Measurements from ENCODE around the gene SH2B3.
"Not testable (repeated sequence)": the region's sequence is repeated elsewhere in the genome, so short reads cannot be mapped to it uniquely, and the experiment has no call there.

SH2B3 gene

DNA sequence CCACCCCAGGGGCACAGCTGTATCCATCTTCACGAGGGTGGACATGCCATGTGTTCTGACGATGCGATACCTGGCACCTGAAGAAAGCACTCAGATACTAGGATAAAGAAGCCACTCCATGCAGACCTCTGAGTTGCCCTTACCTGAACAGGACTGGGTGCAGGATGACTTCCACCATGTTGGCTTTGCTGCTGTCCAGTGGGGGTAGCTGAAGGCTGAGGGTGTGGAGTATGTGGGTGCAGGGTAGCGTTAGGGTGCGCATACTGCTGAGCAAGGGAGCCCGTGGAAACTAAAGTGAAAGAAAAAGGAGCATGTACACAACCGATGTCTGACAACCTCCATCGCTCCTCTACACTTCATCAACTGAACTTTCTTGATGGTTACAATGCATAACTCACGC is 51.3 kb downstream of the SH2B3 start:
- DNase-seq (ENCODE audit: low read depth in 2 of 3, low spot score in 1 of 3): no peak

DNA sequence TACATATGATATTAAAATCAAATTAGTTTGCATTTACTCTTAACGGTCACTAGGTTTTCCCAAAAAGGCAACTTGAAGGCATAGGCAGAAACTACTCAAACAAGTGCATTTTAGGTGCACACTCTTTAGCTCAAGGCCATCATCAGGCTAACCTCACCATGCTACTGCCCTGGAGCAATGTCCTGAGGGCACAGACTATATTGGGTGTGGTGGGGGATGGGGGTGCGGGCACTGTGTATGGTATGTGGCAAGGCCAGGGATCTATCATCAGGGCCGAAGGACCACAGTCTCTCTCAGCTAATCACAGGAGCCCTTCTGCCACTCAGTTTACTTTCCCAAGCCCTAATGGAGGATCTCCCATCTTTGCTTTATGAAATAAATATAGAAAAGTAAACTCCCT is 51.9 kb downstream of the SH2B3 start:
- no peak for DNase-seq (ENCODE audit: low read depth in 2 of 3, low spot score in 1 of 3)

DNA sequence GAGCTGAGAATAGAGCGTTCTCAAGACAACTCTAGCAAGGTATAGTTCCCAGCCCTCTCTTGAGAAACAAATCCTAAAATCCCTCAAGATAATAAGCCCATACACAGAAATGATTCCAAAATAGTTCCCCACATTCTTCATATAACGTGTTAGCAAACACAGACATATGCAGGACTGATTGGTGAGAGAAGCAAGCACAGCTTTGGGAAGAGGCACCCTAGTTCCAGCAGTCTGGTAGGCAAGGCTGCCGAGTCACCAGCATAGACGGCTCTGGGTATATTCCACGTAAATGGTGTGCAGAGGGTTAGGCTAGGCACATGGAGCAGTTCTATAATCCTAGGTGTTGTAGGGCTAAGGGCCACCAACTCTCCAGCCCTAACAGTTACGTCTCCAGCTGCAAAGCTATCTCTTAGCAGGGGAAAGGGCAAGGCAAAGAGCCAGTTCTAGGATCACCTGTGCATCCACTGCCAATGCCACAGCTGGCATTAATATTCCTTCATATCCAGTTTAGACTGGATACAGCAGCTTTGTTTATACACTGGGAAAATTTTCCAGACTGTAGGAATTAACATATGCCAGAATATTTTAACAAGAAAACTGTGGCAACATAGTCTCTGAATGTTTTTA is 52.9 kb downstream of the SH2B3 start:
- no peak for DNase-seq (ENCODE audit: low read depth in 2 of 3, low spot score in 1 of 3)

DNA sequence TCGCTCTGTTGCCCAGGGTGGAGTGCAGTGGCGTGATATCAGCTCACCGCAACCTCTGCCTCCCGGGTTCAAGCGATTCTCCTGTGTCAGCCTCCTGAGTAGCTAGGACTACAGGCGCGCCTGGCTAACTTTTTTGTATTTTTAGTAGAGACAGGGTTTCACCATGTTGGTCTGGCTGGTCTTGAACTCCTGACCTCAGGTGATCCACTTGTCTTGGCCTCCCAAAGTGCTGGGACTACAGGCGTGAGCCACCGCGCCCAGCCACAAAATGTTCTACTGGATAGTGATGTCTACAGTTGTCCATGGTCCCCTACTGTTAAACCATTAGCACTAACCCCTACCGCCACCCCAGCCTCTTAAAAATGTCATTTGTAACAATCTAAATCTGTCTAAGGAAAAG is 54.4 kb downstream of the SH2B3 start:
- DNase-seq (ENCODE audit: low read depth in 2 of 3, low spot score in 1 of 3): not testable (repeated sequence)

DNA sequence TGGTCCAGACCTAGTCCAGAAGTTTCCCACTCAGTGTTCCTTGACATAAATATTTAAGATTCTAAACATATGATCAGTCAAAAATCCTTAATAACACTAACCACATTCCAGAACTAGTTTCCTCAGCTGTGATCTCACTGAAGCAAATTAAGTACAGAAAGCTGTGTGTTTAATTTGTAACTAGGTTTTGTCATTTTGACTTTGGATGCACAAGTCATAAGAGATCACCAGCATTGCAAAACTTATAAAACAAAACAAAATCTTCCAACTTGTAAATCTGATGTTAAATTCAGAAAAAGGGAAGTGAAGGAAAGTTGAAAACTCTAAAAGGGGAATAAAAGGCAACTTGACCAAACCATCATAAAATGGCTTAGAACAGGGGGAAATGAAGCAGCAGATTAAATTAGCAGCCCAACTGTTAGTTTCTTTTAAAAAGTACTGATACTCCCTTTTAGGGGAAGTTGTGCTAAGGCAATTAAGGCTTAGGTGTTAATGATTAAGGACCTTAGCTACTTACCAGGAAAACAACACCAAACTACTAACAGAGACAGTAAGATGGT is 56.6 kb downstream of the SH2B3 start:
- no peak for DNase-seq (ENCODE audit: low read depth in 2 of 3, low spot score in 1 of 3)

DNA sequence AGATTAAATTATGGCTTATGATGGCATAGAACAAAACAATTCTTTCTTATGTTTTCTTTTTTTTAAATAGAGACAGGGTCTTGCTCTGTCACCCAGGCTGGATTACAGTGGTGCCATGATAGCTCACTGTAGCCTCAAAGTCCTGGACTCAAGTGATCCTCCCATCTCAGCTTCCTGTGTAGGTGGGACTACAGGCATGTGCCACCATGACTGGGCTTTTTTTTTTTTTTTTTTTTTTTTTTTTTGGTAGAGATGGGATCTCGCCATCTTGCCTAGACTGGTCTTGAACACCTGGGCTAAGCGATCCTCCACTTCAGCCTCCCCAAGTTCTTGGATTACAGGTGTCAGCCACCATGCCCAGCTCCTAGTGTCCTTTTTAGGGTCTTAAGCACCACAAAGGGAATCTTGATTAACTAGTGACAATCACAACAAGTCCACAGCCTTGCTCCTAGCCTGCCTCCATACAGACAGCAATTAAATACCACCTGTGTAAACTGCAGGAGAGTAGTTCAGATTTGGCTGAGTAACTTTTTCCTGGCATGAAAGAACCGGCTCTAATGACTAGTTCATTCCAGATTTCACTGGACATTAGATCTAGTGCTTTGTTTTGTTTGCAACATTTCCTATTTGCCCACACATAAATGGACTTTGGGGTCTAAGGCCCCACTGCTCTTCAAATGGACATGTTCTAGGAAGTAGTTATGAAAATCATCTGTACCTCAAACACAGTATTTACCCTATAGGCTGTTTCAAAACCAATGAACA is 61.6 kb downstream of the SH2B3 start:
- no peak for DNase-seq (ENCODE audit: low read depth in 2 of 3, low spot score in 1 of 3)

DNA sequence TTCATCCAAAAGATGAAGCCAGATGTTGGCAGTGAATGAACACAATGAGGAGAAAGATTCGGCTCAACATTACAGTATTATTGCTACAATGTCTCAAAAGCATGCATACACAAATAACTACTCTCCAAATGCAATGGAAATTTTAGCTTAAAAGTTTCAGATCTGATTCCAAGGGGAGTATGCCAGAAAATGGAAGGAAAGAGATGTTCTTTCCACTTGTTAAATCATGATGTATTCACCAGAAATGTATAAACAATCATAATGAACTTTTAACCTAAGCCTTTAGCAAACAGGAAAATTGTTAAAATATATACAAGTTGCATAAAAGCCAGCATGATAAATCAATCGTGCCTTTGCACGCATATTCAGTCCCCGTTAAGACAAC is 62.1 kb downstream of the SH2B3 start:
- DNase-seq (ENCODE audit: low read depth in 2 of 3, low spot score in 1 of 3): no peak

DNA sequence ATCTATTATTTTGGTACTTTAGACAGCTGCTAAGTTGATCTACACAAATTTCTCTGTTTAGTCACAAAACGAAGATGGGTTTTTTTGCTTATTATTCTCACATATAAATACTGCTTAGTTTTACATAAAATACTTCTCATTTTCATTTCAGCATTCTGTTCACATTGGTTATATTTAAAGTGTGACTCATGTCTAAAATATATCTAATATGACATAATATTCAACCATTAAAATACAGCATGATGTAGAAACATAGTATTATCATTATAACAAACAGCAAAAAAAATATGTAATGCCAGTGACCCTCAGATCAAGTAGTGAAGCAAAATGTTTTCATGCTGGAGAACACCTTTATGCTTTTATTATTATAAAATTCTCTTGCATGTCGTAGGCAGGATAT is 63.7 kb downstream of the SH2B3 start:
- no peak for DNase-seq (ENCODE audit: low read depth in 2 of 3, low spot score in 1 of 3)

DNA sequence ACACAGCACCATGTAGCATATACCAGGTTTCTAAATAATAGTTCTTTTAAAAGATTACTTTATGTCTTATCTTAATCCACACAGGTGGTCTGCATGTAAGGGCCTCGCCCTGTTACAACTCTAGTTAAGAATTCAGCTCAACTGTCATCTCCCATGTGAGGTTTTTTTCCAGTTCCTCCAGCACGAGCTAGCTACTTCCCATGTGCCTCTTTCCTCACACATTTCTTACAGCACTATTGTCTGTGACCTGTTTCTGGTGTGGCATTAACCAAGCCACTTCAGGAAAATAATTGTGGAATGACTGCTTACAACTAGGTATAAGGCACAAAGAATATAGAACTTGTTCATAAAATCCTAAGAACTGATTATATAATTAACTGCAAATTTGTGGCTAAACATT is 65.5 kb downstream of the SH2B3 start:
- no peak for DNase-seq (ENCODE audit: low read depth in 2 of 3, low spot score in 1 of 3)

DNA sequence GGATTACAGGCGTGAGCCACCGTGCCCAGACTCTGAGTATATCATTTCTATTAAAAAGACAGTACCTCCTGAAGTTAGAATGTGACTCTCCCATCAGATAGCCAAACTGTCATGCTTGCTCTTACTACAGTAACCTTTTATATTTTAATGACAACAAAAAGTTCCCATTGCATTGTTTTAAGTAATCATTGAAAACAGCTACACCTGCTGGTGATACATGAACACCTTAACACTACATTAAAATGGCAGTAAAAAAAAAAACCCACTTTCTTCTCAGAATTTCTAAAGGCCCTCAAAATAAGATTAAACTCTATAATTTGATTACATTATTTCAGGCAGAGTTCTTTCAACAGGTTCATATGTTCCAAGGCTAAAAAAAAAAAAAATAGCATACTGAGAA is 76.7 kb downstream of the SH2B3 start:
- no peak for DNase-seq (ENCODE audit: low read depth in 2 of 3, low spot score in 1 of 3)

DNA sequence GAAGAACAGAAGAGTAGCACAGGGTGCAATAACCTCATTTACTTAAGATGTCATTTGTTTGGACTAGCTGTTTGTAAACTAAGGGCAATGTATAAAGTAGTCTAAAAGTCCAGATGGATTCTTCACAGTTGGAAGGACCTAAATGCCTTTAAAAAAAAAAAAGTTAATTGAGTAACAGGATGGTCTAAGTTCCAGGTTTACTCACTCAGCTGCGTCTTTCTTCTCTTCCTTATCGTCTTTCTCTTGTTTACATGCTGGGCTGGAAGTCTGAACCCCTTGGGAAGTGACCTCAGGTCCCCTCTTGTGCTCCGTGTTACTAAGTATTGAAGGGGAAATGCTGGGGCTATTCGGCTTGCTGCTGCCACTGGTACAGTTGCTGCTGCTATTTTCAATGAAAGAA is 82.5 kb downstream of the SH2B3 start:
- no peak for DNase-seq (ENCODE audit: low read depth in 2 of 3, low spot score in 1 of 3)

DNA sequence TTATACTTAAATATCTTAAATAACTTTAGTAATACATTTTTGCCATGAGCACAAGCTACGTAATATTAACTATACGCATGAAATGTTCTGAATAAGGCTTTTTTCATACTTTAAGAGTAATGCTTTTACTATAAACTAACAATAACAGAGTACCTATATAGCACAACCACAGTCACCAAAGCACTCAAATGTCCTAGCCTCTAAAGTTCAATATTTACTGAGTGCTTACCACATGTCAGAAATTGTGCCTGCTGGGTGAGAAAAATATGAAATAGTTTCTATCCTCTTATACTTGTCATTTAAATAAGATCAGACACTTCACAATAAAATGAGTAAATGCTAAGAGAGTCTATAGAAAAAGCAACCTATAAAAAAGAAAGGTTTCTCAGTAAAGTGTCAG is 83.1 kb downstream of the SH2B3 start:
- no peak for DNase-seq (ENCODE audit: low read depth in 2 of 3, low spot score in 1 of 3)

DNA sequence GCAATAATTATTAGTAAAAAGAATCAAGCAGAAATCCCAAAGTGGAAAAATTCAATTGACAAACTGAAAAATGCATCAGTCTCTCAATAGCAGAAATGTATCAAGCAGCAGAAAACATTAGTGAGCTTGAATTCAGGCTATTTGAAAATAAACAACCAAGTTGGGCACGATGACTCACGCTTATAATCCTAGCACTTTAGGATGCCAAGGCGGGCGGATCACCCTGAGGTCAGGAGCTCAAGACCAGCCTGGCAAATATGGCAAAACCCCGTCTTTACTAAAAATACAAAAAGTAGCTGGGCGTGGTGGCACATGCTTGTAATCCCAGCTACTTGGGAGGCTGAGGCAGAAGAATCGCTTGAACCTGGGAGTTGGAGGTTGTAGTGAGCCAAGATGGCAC is 87.3 kb downstream of the SH2B3 start:
- not testable (repeated sequence) for DNase-seq (ENCODE audit: low read depth in 2 of 3, low spot score in 1 of 3)

DNA sequence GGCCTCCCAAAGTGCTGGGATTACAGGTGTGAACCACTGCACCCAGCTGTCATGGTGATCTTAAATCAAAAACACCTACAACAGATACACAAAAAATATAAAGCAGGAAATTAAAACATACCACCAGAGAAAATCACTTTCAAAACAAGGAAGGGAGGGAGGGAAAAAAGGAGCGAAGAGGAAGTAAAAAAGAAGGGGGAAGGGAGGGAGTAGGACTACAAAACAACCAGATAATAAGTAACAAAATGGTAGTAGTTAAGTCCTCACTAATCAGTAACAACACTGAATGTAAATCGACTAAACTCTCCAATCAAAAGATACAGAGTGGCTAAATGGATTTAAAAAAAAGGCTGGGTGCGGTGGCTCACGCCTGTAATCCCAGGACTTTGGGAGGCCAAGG is 89.0 kb downstream of the SH2B3 start:
- DNase-seq (ENCODE audit: low read depth in 2 of 3, low spot score in 1 of 3): no peak

Data from stimulated activated CD4-positive, alpha-beta T cell treated with anti-CD3 and anti-CD28 coated beads, Interleukin-12 subunit alpha, Interleukin-12 subunit beta, amount 100 ng/mL, for 48 hours (primary cell).